PFSK-1 (cell line): Measurements from ENCODE around the gene BCAS3.

Experiments
- FOXP2 ChIP-seq: optimal IDR thresholded peaks from 2 replicates; pipeline ENCODE3; 2011; ENCODE audit warnings: borderline replicate concordance, control low read depth, inconsistent platforms; ENCODE audit not compliant: insufficient read depth; ENCODE audit errors: extremely low read length, extremely low read depth
- POLR2AphosphoS5 ChIP-seq: IDR thresholded peaks from 2 replicates; pipeline ENCODE4 v1.6.1; 2012; ENCODE audit warnings: low read depth, mild to moderate bottlenecking, control low read depth, low read length, moderate library complexity
- SIN3A ChIP-seq: IDR thresholded peaks from 2 replicates; pipeline ENCODE4 v1.6.1; 2012; ENCODE audit warnings: mild to moderate bottlenecking, low read length, moderate library complexity, borderline replicate concordance; ENCODE audit not compliant: insufficient read depth
- TAF1 ChIP-seq: IDR thresholded peaks from 2 replicates; pipeline ENCODE4 v1.6.1; 2012; ENCODE audit warnings: low read length, control low read depth, borderline replicate concordance; ENCODE audit not compliant: insufficient read depth
- TF ChIP-seq, protein P1 (sequence below), 2 experiments: IDR thresholded peaks; 2 replicates each; pipeline versions ENCODE4 v1.6.1 to v1.8.0; 2011 to 2012; ENCODE audit warnings: low read depth in 2 of 2, low read length in 2 of 2, control low read depth in 1 of 2, inconsistent platforms in 1 of 2, mild to moderate bottlenecking in 1 of 2, moderate library complexity in 1 of 2; ENCODE audit not compliant: insufficient read depth in 1 of 2

BCAS3 gene

GRCh38 chr17:60713608-60714007 is 36.0 kb downstream of the BCAS3 start:
- TF ChIP-seq TAF1 (no peak), POLR2AphosphoS5 (no peak), FOXP2 (no peak)

GRCh38 chr17:60716766-60717165 is 39.1 kb downstream of the BCAS3 start:
- TF ChIP-seq, protein P1, sequence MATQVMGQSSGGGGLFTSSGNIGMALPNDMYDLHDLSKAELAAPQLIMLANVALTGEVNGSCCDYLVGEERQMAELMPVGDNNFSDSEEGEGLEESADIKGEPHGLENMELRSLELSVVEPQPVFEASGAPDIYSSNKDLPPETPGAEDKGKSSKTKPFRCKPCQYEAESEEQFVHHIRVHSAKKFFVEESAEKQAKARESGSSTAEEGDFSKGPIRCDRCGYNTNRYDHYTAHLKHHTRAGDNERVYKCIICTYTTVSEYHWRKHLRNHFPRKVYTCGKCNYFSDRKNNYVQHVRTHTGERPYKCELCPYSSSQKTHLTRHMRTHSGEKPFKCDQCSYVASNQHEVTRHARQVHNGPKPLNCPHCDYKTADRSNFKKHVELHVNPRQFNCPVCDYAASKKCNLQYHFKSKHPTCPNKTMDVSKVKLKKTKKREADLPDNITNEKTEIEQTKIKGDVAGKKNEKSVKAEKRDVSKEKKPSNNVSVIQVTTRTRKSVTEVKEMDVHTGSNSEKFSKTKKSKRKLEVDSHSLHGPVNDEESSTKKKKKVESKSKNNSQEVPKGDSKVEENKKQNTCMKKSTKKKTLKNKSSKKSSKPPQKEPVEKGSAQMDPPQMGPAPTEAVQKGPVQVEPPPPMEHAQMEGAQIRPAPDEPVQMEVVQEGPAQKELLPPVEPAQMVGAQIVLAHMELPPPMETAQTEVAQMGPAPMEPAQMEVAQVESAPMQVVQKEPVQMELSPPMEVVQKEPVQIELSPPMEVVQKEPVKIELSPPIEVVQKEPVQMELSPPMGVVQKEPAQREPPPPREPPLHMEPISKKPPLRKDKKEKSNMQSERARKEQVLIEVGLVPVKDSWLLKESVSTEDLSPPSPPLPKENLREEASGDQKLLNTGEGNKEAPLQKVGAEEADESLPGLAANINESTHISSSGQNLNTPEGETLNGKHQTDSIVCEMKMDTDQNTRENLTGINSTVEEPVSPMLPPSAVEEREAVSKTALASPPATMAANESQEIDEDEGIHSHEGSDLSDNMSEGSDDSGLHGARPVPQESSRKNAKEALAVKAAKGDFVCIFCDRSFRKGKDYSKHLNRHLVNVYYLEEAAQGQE (IDR thresholded peaks at IDR 0.05; ENCODE audit: insufficient read depth in 1 of 2, low read depth in 2 of 2, low read length in 2 of 2): no peak
- TF ChIP-seq FOXP2 (no peak), SIN3A (no peak), POLR2AphosphoS5 (no peak), TAF1 (no peak)

- TF ChIP-seq, protein P1 (IDR thresholded peaks at IDR 0.05; ENCODE audit: insufficient read depth in 1 of 2, low read depth in 2 of 2, low read length in 2 of 2): no peak
These were observed 40.2 kb downstream of the BCAS3 start for GRCh38 chr17:60717814-60718213.

DNA sequence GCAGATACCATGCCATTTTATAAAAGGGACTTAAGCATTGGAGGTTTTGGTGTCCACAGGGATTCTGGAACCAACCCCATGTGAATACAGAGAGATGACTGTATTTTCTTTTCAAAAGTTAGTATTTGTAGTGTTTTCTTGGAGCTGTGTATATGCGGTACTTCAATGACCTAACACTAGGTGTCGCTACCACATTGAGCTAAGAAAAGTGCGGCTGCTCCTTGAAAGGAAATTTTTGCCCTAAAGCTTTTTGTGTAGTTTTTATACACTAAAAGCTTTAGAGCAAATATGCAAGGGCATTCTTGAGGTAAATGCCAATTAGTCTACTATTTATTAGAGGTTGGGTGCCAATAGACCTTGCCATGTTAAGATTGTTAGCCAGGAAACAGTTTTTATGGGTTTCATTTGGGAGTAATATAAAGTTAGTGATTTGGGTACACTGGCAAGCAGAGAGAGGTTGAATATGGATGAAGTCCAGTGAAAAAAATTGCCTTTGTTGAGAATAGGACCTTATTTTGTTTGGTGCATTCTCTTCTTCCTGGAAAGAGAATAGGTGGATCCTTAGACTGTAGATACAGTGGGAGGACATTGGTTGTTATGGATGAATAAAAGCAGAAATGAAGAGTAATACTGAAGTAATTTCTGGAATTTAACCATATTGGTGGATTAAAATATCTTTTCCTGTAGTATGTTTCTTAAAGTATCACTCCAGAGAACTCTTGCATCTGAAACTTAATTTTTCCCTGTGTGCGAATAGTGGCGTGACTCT is 43.3 kb downstream of the BCAS3 start:
- TF ChIP-seq SIN3A (no peak), TAF1 (no peak), POLR2AphosphoS5 (no peak), FOXP2 (no peak)
- TF ChIP-seq, protein P1 (IDR thresholded peaks at IDR 0.05; ENCODE audit: insufficient read depth in 1 of 2, low read depth in 2 of 2, low read length in 2 of 2): no peak

- no peak for TF ChIP-seq TAF1
- no peak for TF ChIP-seq POLR2AphosphoS5
- TF ChIP-seq FOXP2: no peak
- TF ChIP-seq, protein P1 (IDR thresholded peaks at IDR 0.05; ENCODE audit: insufficient read depth in 1 of 2, low read depth in 2 of 2, low read length in 2 of 2): no peak
- no peak for TF ChIP-seq SIN3A
These were observed 47.0 kb downstream of the BCAS3 start for GRCh38 chr17:60724647-60725046.
